NCI-H82 (cell line): ENCODE measurements around the gene DDX17.

Experiments
- DNase-seq: peaks from one replicate; lab custom pipeline; 2025; lab: John Stamatoyannopoulos, UW

Gene DDX17

GRCh38 chr22:38448945-38449745 lies 57.0 kb downstream of the DDX17 start:
- DNase-seq, result no peak

GRCh38 chr22:38446018-38446601 lies 60.0 kb downstream of the DDX17 start:
- no peak for DNase-seq

GRCh38 chr22:38444783-38445182 lies 61.3 kb downstream of the DDX17 start:
- no peak for DNase-seq

DNA sequence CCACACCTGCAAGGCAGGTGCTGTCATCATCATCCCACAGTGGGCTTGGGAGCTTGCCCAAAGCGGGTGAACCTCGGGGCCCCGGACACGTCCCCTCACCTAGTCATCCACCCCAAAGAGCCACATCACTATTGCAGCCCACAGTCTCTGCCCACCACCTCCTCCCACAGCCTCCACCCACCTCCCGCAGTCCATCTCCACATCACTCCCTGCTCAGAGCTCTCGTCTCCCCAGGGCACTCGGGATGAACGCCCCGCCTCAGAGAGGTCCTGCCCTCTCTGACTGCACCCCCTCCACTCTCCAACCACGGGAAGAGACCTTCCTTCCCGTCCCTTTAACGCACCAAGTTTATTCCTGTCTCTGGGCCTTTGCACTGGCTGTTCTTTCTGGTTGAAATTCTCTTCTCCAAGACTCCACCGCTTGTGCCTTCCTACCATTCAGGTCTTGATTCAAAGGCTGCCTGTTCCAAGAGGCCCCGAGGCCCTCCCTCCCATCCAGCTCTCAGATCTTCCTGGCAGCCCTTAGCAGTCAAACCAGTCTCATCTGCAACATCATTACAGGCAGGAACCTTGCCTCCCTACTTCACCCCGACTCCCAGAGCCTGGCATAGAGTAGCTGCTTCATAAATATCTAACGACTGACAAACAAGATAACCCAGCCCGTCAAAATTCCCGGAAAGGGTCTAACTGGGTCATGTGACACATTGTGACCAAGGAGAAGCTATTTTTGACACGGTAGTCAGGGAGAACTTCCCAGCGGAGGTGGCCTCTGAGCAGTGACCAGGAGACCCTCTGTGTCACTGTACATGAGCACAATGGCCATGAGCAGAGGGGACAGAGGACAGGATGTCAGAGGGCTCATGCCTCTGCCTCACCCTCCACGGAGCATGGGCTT lies 62.2 kb downstream of the DDX17 start:
- no peak for DNase-seq

DNA sequence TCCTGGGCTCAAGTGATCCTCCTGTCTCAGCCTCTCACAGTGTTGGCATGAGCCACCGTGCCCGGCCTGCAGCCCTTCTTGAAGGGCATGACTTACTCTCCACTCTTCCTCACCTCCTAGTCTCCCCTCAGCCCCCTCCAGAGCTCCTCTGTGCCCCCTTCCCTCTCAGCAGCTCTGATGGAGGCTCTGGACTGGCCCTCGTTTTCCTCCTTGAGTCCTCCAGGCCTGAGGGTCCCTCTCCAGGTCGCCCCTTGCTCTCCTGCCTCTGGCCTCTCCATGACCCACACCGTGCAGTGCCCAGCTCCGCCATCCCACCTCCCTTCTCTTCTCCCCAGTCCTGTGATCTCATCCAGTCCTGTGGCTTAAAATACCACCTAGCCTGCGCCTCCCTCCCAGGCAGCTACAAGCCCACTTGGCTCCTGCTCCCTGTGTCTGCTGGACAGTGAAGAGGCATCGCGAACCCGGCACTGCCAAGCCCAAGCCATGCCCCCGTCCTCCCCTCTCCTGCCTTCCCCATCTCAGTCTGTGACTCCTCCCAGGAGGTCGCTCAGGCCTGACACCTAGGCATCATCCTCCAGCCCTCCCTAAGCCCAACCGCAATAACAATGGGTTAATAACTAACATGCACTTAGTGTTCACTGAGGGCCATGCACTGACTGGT lies 63.0 kb downstream of the DDX17 start:
- DNase-seq, result no peak

DNA sequence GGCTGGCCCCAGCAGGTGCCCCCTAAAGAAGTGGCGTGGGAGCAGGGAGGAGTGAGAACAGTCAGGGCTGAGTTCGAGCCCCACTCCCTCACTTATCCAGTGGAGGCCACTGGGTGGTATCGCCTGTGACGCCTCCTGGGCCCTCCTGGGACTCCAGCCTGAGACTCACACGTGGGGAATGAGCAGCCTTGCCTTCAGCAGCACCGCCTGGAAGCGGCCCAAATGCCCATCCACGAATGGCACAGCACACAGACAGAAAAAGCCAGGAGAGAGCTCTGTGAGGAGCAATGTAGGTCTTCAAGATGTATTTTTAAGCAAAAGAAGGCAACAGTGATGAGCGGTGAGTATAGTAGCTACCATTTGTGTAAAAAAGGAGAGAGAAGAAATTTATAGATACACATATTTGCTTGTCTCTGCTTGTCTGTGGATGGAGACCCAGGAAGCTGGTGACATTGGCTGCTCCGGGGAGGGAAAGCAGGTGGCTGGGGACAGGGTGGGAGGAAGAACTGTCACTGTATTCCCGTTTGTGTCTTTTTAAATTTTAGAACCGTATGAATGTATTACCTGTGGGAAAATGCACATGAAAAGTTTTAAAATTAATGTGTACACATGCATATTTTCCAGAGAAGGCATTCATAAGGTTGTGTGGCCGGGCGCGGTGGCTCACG lies 64.4 kb downstream of the DDX17 start:
- no peak for DNase-seq

- no peak for DNase-seq
Measured at GRCh38 chr22:38440747-38441350, 65.3 kb downstream of the DDX17 start.

DNA sequence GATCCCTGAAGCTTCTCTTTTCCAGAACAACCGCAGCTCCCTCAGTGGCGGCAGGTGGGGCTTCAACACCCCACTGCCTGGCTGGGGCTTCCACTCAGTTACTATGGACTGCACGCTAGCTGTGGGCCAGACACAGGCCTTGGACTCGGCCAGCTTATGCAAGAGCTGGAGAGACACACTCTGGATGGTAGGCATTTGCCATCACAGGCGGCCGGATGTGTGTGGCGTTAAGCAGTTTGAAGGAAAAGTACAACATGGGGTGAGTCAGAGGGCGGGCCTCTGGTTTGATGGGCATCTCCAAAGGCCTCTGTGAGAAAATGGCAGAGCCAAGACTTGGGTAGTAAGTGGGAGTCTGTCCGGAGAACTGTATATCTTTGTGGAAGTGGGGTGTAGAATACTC lies 68.7 kb downstream of the DDX17 start:
- no peak for DNase-seq

DNA sequence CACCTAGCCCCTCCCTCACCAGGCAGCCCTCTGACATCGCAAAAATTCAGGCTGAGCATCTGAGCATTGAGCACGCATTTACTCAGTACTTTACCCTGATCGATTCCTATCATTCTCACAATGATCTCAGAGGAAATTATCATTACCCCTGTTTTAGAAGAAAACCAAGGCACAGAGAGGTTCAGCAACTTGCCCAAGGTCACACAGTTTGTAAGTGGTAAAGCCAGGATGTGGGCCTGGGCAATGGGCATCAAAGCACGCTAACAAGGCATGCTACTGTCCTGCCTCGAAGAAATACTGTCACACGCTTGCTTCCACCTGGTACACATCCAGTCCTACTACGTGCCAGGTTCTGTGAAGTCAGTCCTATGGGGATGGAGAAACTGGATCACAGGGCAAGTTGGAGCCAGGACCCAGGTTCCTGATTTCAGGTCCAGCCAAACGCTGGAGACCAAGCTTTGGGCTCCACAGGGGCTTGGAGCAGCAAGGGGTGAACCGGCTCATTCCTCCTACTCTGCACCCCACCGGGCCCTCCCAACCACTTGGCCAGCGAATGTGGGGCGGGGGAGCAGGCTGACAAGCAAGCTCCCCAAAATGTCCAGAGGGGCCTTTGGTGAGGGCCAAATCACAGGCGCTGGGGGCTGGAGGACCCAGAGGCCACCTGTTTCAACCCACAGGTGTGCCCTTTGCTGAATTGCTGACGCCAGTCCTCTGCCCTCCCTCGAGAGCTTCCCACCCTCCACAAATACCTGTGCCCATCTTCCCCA lies 69.3 kb downstream of the DDX17 start:
- DNase-seq, result no peak

DNA sequence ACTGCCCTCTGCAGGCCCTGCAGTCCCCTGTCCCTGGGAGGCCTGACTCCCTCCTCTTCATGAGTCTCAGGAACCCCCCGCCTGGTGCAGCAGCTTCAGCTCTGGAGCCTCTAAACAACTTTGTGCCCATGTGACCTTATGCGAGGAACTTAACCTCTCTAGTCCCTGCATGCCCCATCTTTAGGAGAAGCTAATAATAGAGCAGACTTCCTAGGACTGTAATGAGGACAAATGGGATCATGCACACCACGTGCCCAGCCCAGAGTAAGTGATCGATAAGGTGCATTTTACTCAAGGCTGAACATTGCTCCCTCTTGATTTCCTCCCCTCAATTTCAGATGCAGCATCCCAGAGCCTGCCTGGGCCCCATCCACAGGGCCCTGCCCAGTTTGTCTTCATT lies 70.1 kb downstream of the DDX17 start:
- DNase-seq, result peak; percentile 28

GRCh38 chr22:38435010-38435409 lies 71.1 kb downstream of the DDX17 start:
- no peak for DNase-seq

DNA sequence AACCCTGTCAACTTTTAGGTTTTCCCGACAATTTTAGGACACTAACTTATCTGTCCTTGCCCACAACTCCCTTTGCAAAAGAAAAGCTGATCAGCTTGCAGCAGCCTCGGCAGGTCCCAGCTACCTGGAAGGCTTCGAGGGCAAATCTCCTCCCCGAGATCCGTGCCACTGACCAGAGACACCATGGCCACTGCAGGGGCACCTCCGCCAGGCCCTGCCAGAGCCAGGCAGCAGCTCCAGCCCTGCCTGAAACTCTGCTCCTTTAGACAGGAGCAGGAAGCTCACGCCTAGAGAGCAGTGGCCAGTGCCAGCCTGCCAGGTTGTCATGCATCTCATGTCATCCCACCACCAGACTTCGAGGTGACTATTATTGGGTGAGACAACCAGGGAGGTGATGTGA lies 72.2 kb downstream of the DDX17 start:
- DNase-seq, result no peak
